ENCODE results near the gene RAD17.

- TF ChIP-seq CTCF (IDR thresholded peaks at IDR 0.05; ENCODE audit: insufficient read depth, low read length, poor library complexity, severe bottlenecking) (no peak), EZH2phosphoT487 (conservative IDR thresholded peaks at IDR 0.05; ENCODE audit: low read length) (no peak)
Observed at GRCh38 chr5:69369340-69370121, at the start of gene RAD17, which contains the start of the genes AK6 and TAF9.

Measured in SU-DHL-6 (cell line).